ENCODE results near the gene SERPINE1. TPM values are rescaled to one million over a fixed set of nuclear protein-coding genes. Genes with fewer than 3 reads are reported as not detected.
A peak's percentile ranks its signal among the peaks of the same experiment; 100 is the strongest.

SERPINE1 gene
- total and polyA plus RNA-seq, 2 of the 4 experiments (the other 2 are of a cell fraction) = 1,441 to 2,783 TPM

GRCh38 chr7:101124376-101125056, 2.4 kb upstream of the SERPINE1 start:
- Histone ChIP-seq H3K4me2 (ENCODE audit: low read depth, low read length) (peak overlapping the region; percentile 6), H3K4ac (ENCODE audit: low read depth, low read length) (peak overlapping the region; percentile 90), H3K4me1 (ENCODE audit: control insufficient read depth, insufficient read depth, low read length) (peaks cover 27% of the 10 kb centered on the region), H2BK20ac (ENCODE audit: low read depth, low read length) (peak overlapping the region; percentile 73), H3K9me1 (ENCODE audit: insufficient read depth, low read length) (peaks cover 29% of the 10 kb centered on the region), H3K27ac (ENCODE audit: insufficient read depth, low read length) (peak overlapping the region; percentile 74), H4K5ac (ENCODE audit: low read depth, low read length) (peak overlapping the region; percentile 13), H3K27me3 (ENCODE audit: control insufficient read depth, insufficient read depth, low read length) (no peaks in the 10 kb centered on the region), H4K91ac (ENCODE audit: insufficient read depth, low read depth, low read length) (peak overlapping the region; percentile 86), H3K9ac (ENCODE audit: low read depth, low read length) (peak overlapping the region; percentile 41), H4K20me1 (ENCODE audit: insufficient read depth, low read length) (peaks cover 19% of the 10 kb centered on the region), H2BK5ac (ENCODE audit: low read depth, low read length, poor library complexity, severe bottlenecking) (peak overlapping the region; percentile 95), H3K56ac (ENCODE audit: extremely low read depth, insufficient read depth, low read length) (peak overlapping the region; percentile 81), H2BK15ac (ENCODE audit: low read depth, low read length) (peak overlapping the region; percentile 74), H2AK9ac (replicated peaks; ENCODE audit: low read depth, low read length, poor library complexity) (peak overlapping the region; percentile 79), H4K8ac (ENCODE audit: low read depth in 2 of 2, low read length in 2 of 2) (peak overlapping the region; percentile 53 to 73; a peak in 3 of 4 replicates), H3K79me1 (ENCODE audit: low read depth in 1 of 2, low read length in 2 of 2) (peaks cover 8 to 61% of the 10 kb centered on the region in 2 experiments; a peak in 3 of 4 replicates), H2BK120ac (ENCODE audit: low read depth, low read length) (peak overlapping the region; percentile 91), H3K18ac (ENCODE audit: low read depth, low read length) (peak overlapping the region; percentile 22), H3K9me3 (ENCODE audit: control insufficient read depth, insufficient read depth, low read length) (no peaks in the 10 kb centered on the region), H2AFZ (replicated peaks; ENCODE audit: low read length, poor library complexity) (peak overlapping the region; percentile 4), H3K36me3 (ENCODE audit: control insufficient read depth, insufficient read depth, low read length) (peaks cover 7% of the 10 kb centered on the region; the same call in 1 of the 2 replicates), H3K4me3 (ENCODE audit: insufficient read depth, low read depth, low read length) (no peak overlapping the region), H3K14ac (replicated peaks; ENCODE audit: low read depth, low read length) (peak overlapping the region; percentile 89), H2AK5ac (ENCODE audit: low read depth, low read length) (peak overlapping the region; percentile 89), H3K23ac (ENCODE audit: low read depth, low read length) (peak overlapping the region; percentile 85)
- CTCF ChIA-PET = interaction anchor here (0.6 to 1.3 kb wide), 3 partner anchors 9 to 158 kb away, joined by 3 to 4 read pairs (median 3); no protein-coding TSS in a partner anchor
- ATAC-seq (ENCODE audit: low read depth) = peak; percentile 4
- intact Hi-C loops (cut with micrococcal nuclease) = no loop called here
- in situ Hi-C loops (cut with MboI; ENCODE audit: low sequenced_read_pairs) = loop anchor here (25.0 kb wide), 1 partner anchor 687 kb away; the partner anchor contains the start of genes MEPCE, PPP1R35 and ZCWPW1
- BruUV-seq (replicated peaks) = TSS peak; percentile 84
- no CpG with 5 or more reads among the region's 7 CpGs for WGBS, 2 experiments (ENCODE audit: extremely low coverage in 2 of 2, insufficient read length in 1 of 2)
- peak; percentile 88 for DNase-seq
- POLR2A ChIA-PET (ENCODE audit: unreplicated experiment) = interaction anchor here (0.5 kb wide), 1 partner anchor 233 kb away, joined by 5 read pairs; no protein-coding TSS in a partner anchor
- dilution Hi-C loops (cut with HindIII; ENCODE audit: low sequenced_read_pairs, unreplicated experiment) = no loop called here
- TF ChIP-seq, protein P1, sequence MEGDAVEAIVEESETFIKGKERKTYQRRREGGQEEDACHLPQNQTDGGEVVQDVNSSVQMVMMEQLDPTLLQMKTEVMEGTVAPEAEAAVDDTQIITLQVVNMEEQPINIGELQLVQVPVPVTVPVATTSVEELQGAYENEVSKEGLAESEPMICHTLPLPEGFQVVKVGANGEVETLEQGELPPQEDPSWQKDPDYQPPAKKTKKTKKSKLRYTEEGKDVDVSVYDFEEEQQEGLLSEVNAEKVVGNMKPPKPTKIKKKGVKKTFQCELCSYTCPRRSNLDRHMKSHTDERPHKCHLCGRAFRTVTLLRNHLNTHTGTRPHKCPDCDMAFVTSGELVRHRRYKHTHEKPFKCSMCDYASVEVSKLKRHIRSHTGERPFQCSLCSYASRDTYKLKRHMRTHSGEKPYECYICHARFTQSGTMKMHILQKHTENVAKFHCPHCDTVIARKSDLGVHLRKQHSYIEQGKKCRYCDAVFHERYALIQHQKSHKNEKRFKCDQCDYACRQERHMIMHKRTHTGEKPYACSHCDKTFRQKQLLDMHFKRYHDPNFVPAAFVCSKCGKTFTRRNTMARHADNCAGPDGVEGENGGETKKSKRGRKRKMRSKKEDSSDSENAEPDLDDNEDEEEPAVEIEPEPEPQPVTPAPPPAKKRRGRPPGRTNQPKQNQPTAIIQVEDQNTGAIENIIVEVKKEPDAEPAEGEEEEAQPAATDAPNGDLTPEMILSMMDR (conservative IDR thresholded peaks at IDR 0.05; ENCODE audit: low read depth, low read length) = no peak
- TF ChIP-seq ELK1 (IDR thresholded peaks at IDR 0.05; ENCODE audit: borderline replicate concordance, low read depth, low read length) (no peak), NFE2L2 (IDR thresholded peaks at IDR 0.05; ENCODE audit: low read depth, low read length) (peak; percentile 33; the same call in 1 of the 2 replicates), CHD1 (IDR thresholded peaks at IDR 0.05; ENCODE audit: low read depth, low read length) (no peak; the same call in 1 of the 2 replicates), BHLHE40 (IDR thresholded peaks at IDR 0.05; ENCODE audit: low read depth, low read length) (0 out of 2 replicates have a peak, but pooled peaks have one; percentile 32), POLR2A (IDR thresholded peaks at IDR 0.05; ENCODE audit: low read depth, low read length) (peak; percentile 69), SMC3 (IDR thresholded peaks at IDR 0.05; ENCODE audit: low read depth, low read length) (no peak), MAFK (IDR thresholded peaks at IDR 0.05; ENCODE audit: low read depth, low read length) (no peak), FOS (IDR thresholded peaks at IDR 0.05; ENCODE audit: low read depth, low read length) (no peak), CEBPB (IDR thresholded peaks at IDR 0.05; ENCODE audit: low read depth, low read length) (no peak), RFX5 (IDR thresholded peaks at IDR 0.05; ENCODE audit: low read depth, low read length) (peak; percentile 63; the same call in 1 of the 2 replicates), USF2 (IDR thresholded peaks at IDR 0.05; ENCODE audit: low read depth, low read length) (peak; percentile 43; the same call in 1 of the 2 replicates), RCOR1 (IDR thresholded peaks at IDR 0.05; ENCODE audit: insufficient replicate concordance, low read length) (peak; percentile 43), RAD21 (IDR thresholded peaks at IDR 0.05; ENCODE audit: low read length) (peak; percentile 24; the same call in 1 of the 2 replicates)

Measured in IMR-90 (cell line).